DND-41 (cell line): ENCODE measurements around the gene TLR6.
A peak's percentile ranks its signal among the peaks of the same experiment; 100 is the strongest.

Experiments
- ATAC-seq: fragments of 200-7000 bp; cut with Tn5 transposase; 3 replicates; pipeline ENCODE4 v1.9.1; 2021; ENCODE audit warnings: low read depth; ENCODE audit not compliant: insufficient read depth
- DNase-seq: peaks from one replicate; pipeline ENCODE4 v3.0.0-alpha.2; 2020
- H2AFZ ChIP-seq: 2 replicates; pipeline ENCODE4 v1.6.0; 2012; ENCODE audit warnings: low read depth, low read length
- H3K27ac ChIP-seq: 2 replicates; pipeline ENCODE4 v1.5.1; 2012; ENCODE audit warnings: low read length, inconsistent platforms
- H3K27me3 ChIP-seq: fragments of 200-600 bp; sonication (generic); 2 replicates; pipeline ENCODE4 v1.6.0; 2012; ENCODE audit warnings: low read length, mild to moderate bottlenecking, inconsistent platforms; ENCODE audit not compliant: insufficient read depth, poor library complexity
- H3K36me3 ChIP-seq: 2 replicates; pipeline ENCODE4 v1.5.1; 2012; ENCODE audit warnings: low read length, inconsistent platforms; ENCODE audit not compliant: insufficient read depth
- H3K4me1 ChIP-seq: 2 replicates; pipeline ENCODE4 v1.5.1; 2012; ENCODE audit warnings: mild to moderate bottlenecking, low read length; ENCODE audit not compliant: insufficient read depth
- H3K4me2 ChIP-seq: 2 replicates; pipeline ENCODE4 v1.6.0; 2012; ENCODE audit warnings: mild to moderate bottlenecking, moderate library complexity, low read length, inconsistent platforms; ENCODE audit not compliant: insufficient read depth
- H3K4me3 ChIP-seq, 2 experiments: fragments of 200-600 bp in 1 of 2; shearing (Covaris generic) in 1 of 2; 2 replicates each; pipeline ENCODE4 v1.5.1; 2012 to 2016; ENCODE audit warnings: inconsistent platforms in 2 of 2, low read length in 2 of 2, mild to moderate bottlenecking in 2 of 2, low read depth in 1 of 2, moderate library complexity in 1 of 2
- H3K79me2 ChIP-seq: 2 replicates; pipeline ENCODE4 v1.6.0; 2012; ENCODE audit warnings: low read length, inconsistent platforms; ENCODE audit not compliant: insufficient read depth
- H3K9ac ChIP-seq: 2 replicates; pipeline ENCODE4 v1.6.0; 2012; ENCODE audit warnings: low read depth, mild to moderate bottlenecking, inconsistent platforms, low read length, moderate library complexity
- H3K9me3 ChIP-seq: 2 replicates; pipeline ENCODE4 v1.5.1; 2012; ENCODE audit warnings: low read length, moderate library complexity, mild to moderate bottlenecking, inconsistent platforms; ENCODE audit not compliant: insufficient read depth, severe bottlenecking
- H4K20me1 ChIP-seq: 2 replicates; pipeline ENCODE4 v1.6.0; 2012; ENCODE audit warnings: low read length; ENCODE audit not compliant: insufficient read depth
- CTCF ChIP-seq: IDR thresholded peaks from 2 replicates; pipeline ENCODE4 v1.5.1; 2012; ENCODE audit warnings: borderline replicate concordance, low read length, moderate library complexity, mild to moderate bottlenecking; ENCODE audit not compliant: poor library complexity, severe bottlenecking; ENCODE audit errors: extremely low read depth
- EZH2 ChIP-seq: IDR thresholded peaks from 3 replicates; pipeline ENCODE4 v1.6.1; 2012; ENCODE audit warnings: borderline replicate concordance, low read depth, mild to moderate bottlenecking, moderate library complexity, low read length, inconsistent platforms; ENCODE audit not compliant: severe bottlenecking

The TLR6 gene

DNA sequence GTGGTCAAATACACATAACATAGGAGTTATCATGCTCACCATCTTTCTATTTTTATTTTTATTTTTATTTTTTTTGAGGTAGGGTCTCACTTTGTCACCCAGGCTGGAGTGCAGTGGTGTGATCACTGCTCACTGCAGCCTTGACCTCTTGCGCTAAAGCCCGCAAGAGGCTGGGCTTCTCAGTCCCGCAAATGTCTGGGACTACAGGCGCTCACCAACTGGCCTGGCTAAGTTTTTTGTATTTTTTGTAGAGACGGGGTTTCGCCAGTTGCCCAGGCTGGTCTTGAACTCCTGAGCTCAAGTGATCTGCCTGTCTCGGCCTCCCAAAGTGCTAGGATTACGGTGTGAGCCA lies 73.5 kb downstream of the TLR6 start:
- no peaks in the 10 kb centered on the region for H3K4me1 ChIP-seq
- H3K27me3 ChIP-seq = no peaks in the 10 kb centered on the region
- no peak for TF ChIP-seq CTCF
- no peak for TF ChIP-seq EZH2
- ATAC-seq (no peak), DNase-seq (no peak)
- H3K79me2 ChIP-seq = no peaks in the 10 kb centered on the region
- no peaks in the 10 kb centered on the region for H3K9me3 ChIP-seq
- H4K20me1 ChIP-seq = no peaks in the 10 kb centered on the region
- no peaks in the 10 kb centered on the region for H3K36me3 ChIP-seq
- H2AFZ ChIP-seq = no peak overlapping the region
- no peak overlapping the region for H3K27ac ChIP-seq
- H3K4me3 ChIP-seq = no peak overlapping the region
- H3K9ac ChIP-seq = no peak overlapping the region
- no peak overlapping the region for H3K4me2 ChIP-seq

DNA sequence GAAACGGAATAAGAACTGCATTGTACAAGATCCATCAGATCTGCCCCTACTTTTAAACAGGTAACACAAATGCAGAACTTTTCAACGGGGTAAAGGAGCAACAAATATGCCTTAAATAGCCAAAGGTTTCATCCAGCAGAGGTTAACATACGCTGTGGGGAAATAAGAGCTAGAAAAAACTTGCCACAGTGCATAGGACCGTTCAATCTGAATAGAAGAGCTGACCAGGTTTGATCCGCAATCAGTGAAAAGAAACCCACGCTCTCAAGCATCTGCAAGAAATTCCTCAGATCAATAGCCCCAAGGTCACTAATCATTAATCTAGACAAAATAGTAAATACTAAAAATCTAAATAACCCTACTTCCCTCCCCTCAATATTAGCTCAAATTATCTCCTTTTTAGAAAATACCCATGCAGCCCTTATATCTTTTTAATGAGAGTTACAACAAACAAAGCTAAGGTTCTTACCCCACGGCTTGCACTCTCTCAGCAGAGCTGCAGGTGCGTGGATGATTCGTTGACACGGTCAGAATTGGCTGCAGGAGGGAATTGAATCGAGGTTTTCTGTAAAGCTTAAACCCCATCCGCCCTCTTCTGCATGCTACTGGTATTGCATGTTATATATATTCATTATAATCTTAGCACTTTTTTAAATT lies 74.0 kb downstream of the TLR6 start, which contains the start of gene TLR10:
TLR10 (minus strand) TSS at position 539 of the 657 bp plus-strand sequence. CDS start 7,400 bp downstream, outside the sequence.
- Histone ChIP-seq H3K27ac (no peak within 1 kb of the TSS), H3K9ac (no peak within 1 kb of the TSS), H3K4me3 (no peak within 1 kb of the TSS), H3K79me2 (no peaks in the 10 kb centered on the region), H3K4me2 (no peak within 1 kb of the TSS), H3K27me3 (no peaks in the 10 kb centered on the region), H2AFZ (no peak within 1 kb of the TSS), H4K20me1 (no peaks in the 10 kb centered on the region), H3K36me3 (no peaks in the 10 kb centered on the region), H3K9me3 (no peaks in the 10 kb centered on the region), H3K4me1 (no peaks in the 10 kb centered on the region)
- TF ChIP-seq EZH2 = no peak
- peak; percentile 75 for TF ChIP-seq CTCF
- ATAC-seq = peak; percentile 82
- DNase-seq = peak; percentile 48

- H3K4me2 ChIP-seq = no peak overlapping the region
Measured at GRCh38 chr4:38781854-38782261, 74.8 kb downstream of the TLR6 start.

DNA sequence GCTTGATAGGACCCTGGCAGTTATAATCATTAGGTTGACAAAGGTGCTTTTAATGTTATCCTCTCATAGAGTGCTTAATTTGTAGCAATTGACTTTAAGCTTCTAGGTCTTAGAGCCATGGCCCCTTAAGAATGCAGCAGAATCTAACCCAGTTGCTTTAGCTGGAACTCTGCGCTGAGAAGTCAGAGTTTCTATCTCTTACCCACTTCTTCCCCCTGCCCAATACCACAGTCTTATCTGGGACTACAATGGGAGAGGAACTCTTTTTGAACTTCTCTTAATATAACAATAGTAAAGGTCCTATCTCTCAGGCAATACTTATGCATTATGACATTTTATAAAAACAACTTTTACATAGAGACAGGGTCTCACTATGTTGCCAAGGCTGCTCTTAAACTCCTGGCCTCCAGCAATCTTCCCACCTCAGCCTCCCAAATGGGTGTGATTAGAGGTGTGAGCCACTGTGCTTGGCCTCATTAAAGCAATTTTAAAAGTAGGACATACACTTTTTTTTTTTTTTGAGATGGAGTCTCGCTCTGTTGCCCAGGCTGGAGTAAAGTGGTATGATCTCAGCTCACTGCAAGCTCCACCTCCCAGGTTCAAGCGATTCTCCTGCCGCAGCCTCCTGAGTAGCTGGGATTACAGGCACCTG lies 75.7 kb downstream of the TLR6 start:
- H3K36me3 ChIP-seq = no peaks in the 10 kb centered on the region
- no peak for ATAC-seq
- no peak overlapping the region for H3K4me3 ChIP-seq
- no peak overlapping the region for H2AFZ ChIP-seq
- no peaks in the 10 kb centered on the region for H3K79me2 ChIP-seq
- H3K9ac ChIP-seq = no peak overlapping the region
- no peaks in the 10 kb centered on the region for H3K27me3 ChIP-seq
- no peaks in the 10 kb centered on the region for H4K20me1 ChIP-seq
- H3K9me3 ChIP-seq = no peaks in the 10 kb centered on the region
- no peak overlapping the region for H3K27ac ChIP-seq
- no peak for DNase-seq
- no peak for TF ChIP-seq EZH2
- no peaks in the 10 kb centered on the region for H3K4me1 ChIP-seq
- H3K4me2 ChIP-seq = no peak overlapping the region

More at GRCh38 chr4:38781854-38782261, 74.8 kb downstream of the TLR6 start:
- H3K9me3 ChIP-seq = no peaks in the 10 kb centered on the region
- no peaks in the 10 kb centered on the region for H3K27me3 ChIP-seq
- no peaks in the 10 kb centered on the region for H3K36me3 ChIP-seq
- DNase-seq (no peak), ATAC-seq (no peak)
- no peak overlapping the region for H3K4me3 ChIP-seq
- no peaks in the 10 kb centered on the region for H3K79me2 ChIP-seq
- no peaks in the 10 kb centered on the region for H4K20me1 ChIP-seq
- no peak for TF ChIP-seq EZH2
- H2AFZ ChIP-seq = no peak overlapping the region
- no peak overlapping the region for H3K9ac ChIP-seq
- H3K4me1 ChIP-seq = no peaks in the 10 kb centered on the region
- H3K27ac ChIP-seq = no peak overlapping the region
